Heart right ventricle (tissue), 16 donors: Measurements from ENCODE around the gene SSR2. TPM values are rescaled to one million over a fixed set of nuclear protein-coding genes. Genes with fewer than 3 reads are reported as not detected.

Source experiments
- ATAC-seq, 8 donors: fragments of 200-7000 bp; cut with Tn5 transposase; one replicate each; pipeline ENCODE4 v1.9.1; 2020; ENCODE audit warnings: mild to moderate bottlenecking in 8 of 8, moderate library complexity in 8 of 8, moderate number of reproducible peaks in 1 of 8
- DNase-seq, 2 donors: peaks; one replicate each; pipeline ENCODE4 v3.0.0-alpha.2; 2020
- H3K27ac ChIP-seq, 10 donors: fragments of 200-600 bp; sonication (generic) in 2 of 10; one replicate each; pipeline versions ENCODE4 v1.5.0 to v1.8.0; 2020 to 2022; ENCODE audit warnings: mild to moderate bottlenecking in 3 of 10
- H3K27me3 ChIP-seq, 7 donors: fragments of 200-600 bp; one replicate each; pipeline ENCODE4 v1.8.0; 2021 to 2022; ENCODE audit warnings: mild to moderate bottlenecking in 2 of 7
- H3K36me3 ChIP-seq, 9 donors: fragments of 200-600 bp; sonication (generic) in 1 of 9; one replicate each; pipeline versions ENCODE4 v1.5.0 to v1.8.0; 2020 to 2022; ENCODE audit warnings: mild to moderate bottlenecking in 2 of 9
- H3K4me1 ChIP-seq, 9 donors: fragments of 200-600 bp; sonication (generic) in 1 of 9; one replicate each; pipeline versions ENCODE4 v1.5.0 to v1.8.0; 2020 to 2022; ENCODE audit warnings: mild to moderate bottlenecking in 4 of 9
- H3K4me3 ChIP-seq, 10 donors: fragments of 200-600 bp; sonication (generic) in 2 of 10; one replicate each; pipeline versions ENCODE4 v1.5.0 to v1.8.0; 2020 to 2022; ENCODE audit warnings: mild to moderate bottlenecking in 7 of 10, moderate library complexity in 2 of 10
- H3K9me3 ChIP-seq, 11 donors: fragments of 200-600 bp in 10 of 11; sonication (generic) in 2 of 11; one replicate each; pipeline versions ENCODE4 v1.5.0 to v1.8.0; 2013 to 2022; ENCODE audit warnings: mild to moderate bottlenecking in 2 of 11, control low read depth in 1 of 11, moderate library complexity in 1 of 11
- CTCF ChIP-seq, 9 donors: fragments of 200-600 bp; sonication (generic) in 2 of 9; IDR thresholded peaks; one replicate each; pipeline versions ENCODE4 v1.5.0 to v1.8.0; 2021 to 2022; ENCODE audit warnings: antibody characterized with exemption in 9 of 9, mild to moderate bottlenecking in 5 of 9, moderate library complexity in 1 of 9
- WGBS, 2 donors: extraction: QIAGEN DNeasy Blood & Tissue Kit; methylation state at CpG; one replicate each; pipeline ENCODE4 v1.1.7; 2013; ENCODE audit warnings: inconsistent platforms in 1 of 2; 5-methylcytosine and 5-hydroxymethylcytosine counted together
- intact Hi-C, 10 donors: fragments of 100-400 bp; cut with DNase I; formaldehyde crosslinking; loops; one replicate each; pipeline versions ENCODE4 v1.11.1 to v1.14.2; 2022
- polyA plus RNA-seq, 2 donors: library from polyadenylated mRNA; stranded (reverse); fragments of 200-250 nt; gene quantifications; one replicate each; pipeline ENCODE4 v1.2.3, GENCODE V29; 2013
- total RNA-seq, 10 donors: library from RNA; stranded (reverse); fragmentation: NEBNext Ultra II Directional in 3 of 10; extraction: Animal tissue kit (Norgen Biotek cat#: 25700) in 3 of 10; gene quantifications; one replicate each; pipeline versions ENCODE4 v1.2.1 to v1.2.4, GENCODE V29; 2021 to 2023
- donor health status: Arrhythmogenic right ventricular cardiomyopathy.
- donor health status: ischemic (EF 13 %, LVEDD 7.1; RV severe dilation, severe dysfunction).
- donor health status: healthy with polysubstance abuse.
- donor health status: DM: no; HTN: yes; CAD: no.
- donor health status: DM: no; HTN: no; CAD: no.
- donor health status: ischemic (EF 25% LVEDD 6.9; RV normal size, moderate dysfunction).
- donor health status: ischemic (EF 25% LVEDD 5.7; RV mildly dilated, moderate dysfunction).
- donor health status: healthy.
- donor health status: DM: yes; HTN: yes; CAD: no.
- donor health status: Ischemic cardiomyopathy.
- donor health status: ischemic (EF 35%, LVEDD 5.7; RV mildly dilated, moderate dysfunction).
- donor health status: nonischemic (EF 11% LVEDD 7.7; RV severe dilation, severe dysfunction).
- donor health status: DM: yes; HTN: yes; CAD: no.
- donor health status: PGD.
- donor health status: ischemic (EF 29% LVEDD 5.4; RV normal size, mild dysfunction).
- donor health status: nonischemic (EF 23%, LVEDD 6.1; RV moderate dilation, normal function).

Gene SSR2
- total and polyA plus RNA-seq, 12 donors = 66.1 to 322 (median 73.7) TPM

GRCh38 chr1:155973723-155974122 lies 47.0 kb downstream of the SSR2 start:
- Histone ChIP-seq H3K9me3 (no peaks in the 10 kb centered on the region), H3K27me3 (no peaks in the 10 kb centered on the region), H3K4me1 (peaks cover 43 to 91% (median 86%) of the 10 kb centered on the region in 9 donors), H3K4me3 (peak overlapping the region in 4 of 10 donors; percentile 86 to 97 (median 90)), H3K27ac (peak overlapping the region in 9 of 10 donors; percentile 86 to 99 (median 97)), H3K36me3 (peaks cover 0 to 44% (median 0%) of the 10 kb centered on the region in 9 donors)
- WGBS, 2 donors = 62 to 68% methylated on average over 3 of the region's 3 CpGs
- DNase-seq (no peak), ATAC-seq (no peak)
- intact Hi-C loops = no loop called here
- TF ChIP-seq CTCF (IDR thresholded peaks at IDR 0.05) = no peak

GRCh38 chr1:155971910-155972809 lies 48.6 kb downstream of the SSR2 start:
- Histone ChIP-seq H3K4me1 (peaks cover 52 to 100% (median 96%) of the 10 kb centered on the region in 9 donors), H3K27me3 (no peaks in the 10 kb centered on the region), H3K4me3 (no peak overlapping the region), H3K36me3 (peaks cover 0 to 58% (median 0%) of the 10 kb centered on the region in 9 donors), H3K27ac (peak overlapping the region in 9 of 10 donors; percentile 4 to 99 (median 95)), H3K9me3 (no peaks in the 10 kb centered on the region)
- no peak for TF ChIP-seq CTCF (IDR thresholded peaks at IDR 0.05)
- intact Hi-C loops = no loop called here
- DNase-seq = no peak
- ATAC-seq = no peak
- 69 to 81% methylated on average over 9 of the region's 9 CpGs for WGBS, 2 donors

GRCh38 chr1:155970531-155971167 lies 50.1 kb downstream of the SSR2 start:
- peak; percentile 67 to 71 for DNase-seq
- Histone ChIP-seq H3K4me1 (peaks cover 54 to 100% (median 100%) of the 10 kb centered on the region in 9 donors), H3K4me3 (peak overlapping the region in 4 of 10 donors; percentile 3 to 13 (median 13)), H3K27ac (peak overlapping the region in 9 of 10 donors; percentile 80 to 99 (median 95)), H3K27me3 (no peaks in the 10 kb centered on the region), H3K36me3 (peaks cover 0 to 73% (median 11%) of the 10 kb centered on the region in 9 donors), H3K9me3 (no peaks in the 10 kb centered on the region)
- intact Hi-C loops = no loop called here
- TF ChIP-seq CTCF (IDR thresholded peaks at IDR 0.05) = no peak
- ATAC-seq = peak; percentile 16 to 66 (median 46)
- 35 to 45% methylated on average over 11 of the region's 11 CpGs for WGBS, 2 donors

GRCh38 chr1:155969377-155969791 lies 51.4 kb downstream of the SSR2 start:
- Histone ChIP-seq H3K36me3 (peaks cover 3 to 83% (median 24%) of the 10 kb centered on the region in 9 donors), H3K4me1 (peaks cover 48 to 99% (median 92%) of the 10 kb centered on the region in 9 donors), H3K27me3 (no peaks in the 10 kb centered on the region), H3K27ac (peak overlapping the region in 9 of 10 donors; percentile 80 to 99 (median 95)), H3K4me3 (peak overlapping the region in 2 of 10 donors; percentile 10 to 24), H3K9me3 (no peaks in the 10 kb centered on the region)
- no peak for DNase-seq
- 64% methylated on average over 9 of the region's 9 CpGs for WGBS, 2 donors
- TF ChIP-seq CTCF (IDR thresholded peaks at IDR 0.05) = no peak
- no peak for ATAC-seq
- intact Hi-C loops = no loop called here
